GM12878 (cell line): ENCODE data around the gene TEX44. TPM values are rescaled to one million over a fixed set of nuclear protein-coding genes. Genes with fewer than 3 reads are reported as not detected.
A peak's percentile ranks its signal among the peaks of the same experiment; 100 is the strongest.

ENCODE experiments used
- ATAC-seq: fragments of 200-7000 bp; cut with Tn5 transposase; 3 replicates; pipeline ENCODE4 v1.9.1; 2020; ENCODE audit warnings: mild to moderate bottlenecking, moderate library complexity
- BruUV-seq: library from RNA; stranded (reverse); fragments of 400-500 nt; replicated peaks from 2 replicates; lab custom pipeline; 2021; lab: Mats Ljungman, UMichigan
- CTCF ChIA-PET: fragments of 300-600 bp; sonication (Branson Sonifier 250); formaldehyde crosslinking; extraction: SDS; loops from one replicate; lab custom pipeline; 2021; ENCODE audit warnings: inconsistent platforms; lab: Yijun Ruan, JAX
- POLR2A ChIA-PET: fragments of 350-600 bp; formaldehyde crosslinking; extraction: SDS; loops from one replicate; lab custom pipeline; 2021; ENCODE audit warnings: inconsistent platforms; lab: Charles Lee
- RAD21 ChIA-PET: fragments of 300-600 bp; sonication (Branson Sonifier 250); formaldehyde crosslinking; loops from one replicate; lab custom pipeline; 2023; ENCODE audit warnings: antibody characterized with exemption; ENCODE audit not compliant: unreplicated experiment; lab: Charles Lee
- SMC1A ChIA-PET: fragments of 300-600 bp; sonication (Branson Sonifier 250); formaldehyde crosslinking; loops from one replicate; lab custom pipeline; 2023; ENCODE audit not compliant: unreplicated experiment, uncharacterized antibody; lab: Charles Lee
- DNase-seq: peaks from one replicate; pipeline ENCODE4 v3.0.0-alpha.2; 2011; ENCODE audit warnings: low read depth, low spot score
- FAIRE-seq: peaks from 3 replicates; lab custom pipeline; 2011; peaks lifted over from hg19 to GRCh38; lab: Jason Lieb, UNC
- H2AFZ ChIP-seq: 2 replicates; pipeline ENCODE4 v1.6.0; 2011; ENCODE audit warnings: low read depth, low read length, control low read depth; ENCODE audit not compliant: control insufficient read depth
- H3K27ac ChIP-seq: 2 replicates; pipeline ENCODE4 v1.5.1; 2011; ENCODE audit warnings: control low read depth; ENCODE audit not compliant: control insufficient read depth, insufficient read depth
- H3K27me3 ChIP-seq, 2 experiments: replicated peaks in 1 of 2; 2 replicates each; pipeline versions ENCODE4 v1.6.0 to v1.6.1; 2011; ENCODE audit warnings: low read length in 1 of 2; ENCODE audit not compliant: control insufficient read depth in 2 of 2, insufficient read depth in 2 of 2
- H3K36me3 ChIP-seq, 2 experiments: 2 replicates each; pipeline ENCODE4 v1.5.1; 2011; ENCODE audit warnings: low read length in 1 of 2; ENCODE audit not compliant: control insufficient read depth in 2 of 2, insufficient read depth in 2 of 2
- H3K4me1 ChIP-seq: 2 replicates; pipeline ENCODE4 v1.6.1; 2011; ENCODE audit warnings: mild to moderate bottlenecking, low read length, moderate library complexity, mixed read lengths; ENCODE audit not compliant: control insufficient read depth, insufficient read depth
- H3K4me2 ChIP-seq: 2 replicates; pipeline ENCODE4 v1.6.0; 2011; ENCODE audit warnings: control low read depth; ENCODE audit not compliant: control insufficient read depth, insufficient read depth
- H3K4me3 ChIP-seq: fragments of 200-600 bp; sonication (generic); 2 replicates; pipeline ENCODE4 v1.5.1; 2016
- H3K79me2 ChIP-seq: 2 replicates; pipeline ENCODE4 v1.6.0; 2011; ENCODE audit warnings: low read length; ENCODE audit not compliant: control insufficient read depth, insufficient read depth
- H3K9ac ChIP-seq: 2 replicates; pipeline ENCODE4 v1.8.0; 2011; ENCODE audit warnings: low read length, control low read depth, mixed read lengths; ENCODE audit not compliant: control insufficient read depth, insufficient read depth
- H3K9me3 ChIP-seq: replicated peaks from 3 replicates; pipeline ENCODE4 v1.5.1; 2011; ENCODE audit warnings: mild to moderate bottlenecking, low read length; ENCODE audit not compliant: control insufficient read depth, insufficient read depth
- H4K20me1 ChIP-seq: 2 replicates; pipeline ENCODE4 v1.6.0; 2011; ENCODE audit not compliant: control insufficient read depth, insufficient read depth
- BCL11A ChIP-seq: IDR thresholded peaks from 2 replicates; pipeline ENCODE4 v1.6.1; 2011; ENCODE audit warnings: low read depth, low read length
- DPF2 ChIP-seq: fragments of 450-650 bp; IDR thresholded peaks from 2 replicates; pipeline ENCODE4 v1.6.1; 2017; ENCODE audit warnings: mild to moderate bottlenecking
- FOXM1 ChIP-seq: IDR thresholded peaks from 2 replicates; pipeline ENCODE4 v1.6.1; 2012; ENCODE audit warnings: low read depth, mild to moderate bottlenecking, inconsistent platforms, low read length, moderate library complexity
- GATAD2B ChIP-seq: fragments of 450-650 bp; conservative IDR thresholded peaks from 2 replicates; pipeline ENCODE4 v1.6.1; 2017; ENCODE audit warnings: low read depth, mild to moderate bottlenecking, moderate library complexity
- HCFC1 ChIP-seq: fragments of 150-350 bp; IDR thresholded peaks from 2 replicates; pipeline ENCODE4 v1.6.1; 2014; ENCODE audit warnings: low read length
- PAX5 ChIP-seq: IDR thresholded peaks from 2 replicates; pipeline ENCODE4 v1.6.1; 2011; ENCODE audit warnings: low read depth, low read length, borderline replicate concordance
- RAD21 ChIP-seq: IDR thresholded peaks from 2 replicates; pipeline ENCODE4 v1.6.1; 2011; ENCODE audit warnings: mild to moderate bottlenecking, low read depth, low read length, moderate library complexity; ENCODE audit not compliant: insufficient read depth
- RFX5 ChIP-seq: IDR thresholded peaks from 2 replicates; pipeline ENCODE4 v1.6.1; 2011; ENCODE audit warnings: low read depth, low read length, improper control_type of control experiment
- ZSCAN29 ChIP-seq: fragments of 450-650 bp; IDR thresholded peaks from 2 replicates; pipeline ENCODE4 v1.6.1; 2017; ENCODE audit warnings: mild to moderate bottlenecking, moderate library complexity
- WGBS: methylation state at CpG from one replicate; pipeline ENCODE4 v1.1.6; 2016; ENCODE audit warnings: low lambda C conversion rate; ENCODE audit not compliant: insufficient replicate concordance, insufficient coverage; ENCODE audit errors: missing lambda C conversion rate; 5-methylcytosine and 5-hydroxymethylcytosine counted together
- in situ Hi-C: fragments of 300-500 bp; cut with MboI; formaldehyde crosslinking; loops from 9 replicates; pipeline ENCODE4 v1.14.3; 2018; ENCODE audit warnings: mixed read lengths
- intact Hi-C: fragments of 100-400 bp; cut with micrococcal nuclease; formaldehyde crosslinking; loops from one replicate; pipeline ENCODE4 v1.14.2; 2022; ENCODE audit not compliant: unreplicated experiment
- polyA plus RNA-seq, 11 experiments: library from polyadenylated mRNA; depleted of rRNA in 4 of 11; unstranded in 6 of 11; stranded (reverse) in 5 of 11; fragments of >200 nt; fragmentation: Nextera tagmentation in 4 of 11; fragmentation: Illumina TruSeq in 1 of 11; extraction: Ambion mirVana in 4 of 11; extraction: Trizol in 1 of 11; gene quantifications; 1 replicate in 1 of 11; 2 replicates in 10 of 11; pipeline versions ENCODE4 v1.2.1 to v1.2.3, GENCODE V29; 2011 to 2016; ENCODE audit warnings: inconsistent platforms in 2 of 11, missing spikeins in 2 of 11, low read depth in 1 of 11
- total RNA-seq, 4 experiments: library from RNA; depleted of rRNA in 3 of 4; stranded (reverse); fragments of >200 nt in 3 of 4; fragmentation: Illumina TruSeq in 1 of 4; extraction: Trizol in 1 of 4; gene quantifications; 2 replicates each; pipeline versions ENCODE4 v1.2.1 to v1.2.3, GENCODE V29; 2013 to 2021
- TF ChIP-seq, protein P1 (sequence below): IDR thresholded peaks from 2 replicates; pipeline ENCODE4 v1.6.1; 2011; ENCODE audit warnings: mild to moderate bottlenecking, low read depth, low read length, moderate library complexity; ENCODE audit not compliant: insufficient replicate concordance
- TF ChIP-seq, protein P2 (sequence below): fragments of 450-650 bp; IDR thresholded peaks from 2 replicates; pipeline ENCODE4 v1.6.1; 2016; ENCODE audit warnings: mild to moderate bottlenecking
- TF ChIP-seq, protein P3 (sequence below), 3 experiments: IDR thresholded peaks in 2 of 3; conservative IDR thresholded peaks in 1 of 3; 2 replicates each; pipeline ENCODE4 v1.5.1; 2011; ENCODE audit warnings: low read depth in 3 of 3, low read length in 3 of 3, mild to moderate bottlenecking in 3 of 3, control low read depth in 2 of 3, moderate library complexity in 2 of 3, inconsistent platforms in 1 of 3, mixed read lengths in 1 of 3; ENCODE audit not compliant: control insufficient read depth in 2 of 3, insufficient read depth in 1 of 3; ENCODE audit errors: extremely low read depth in 1 of 3
- TF ChIP-seq, protein P4 (sequence below): fragments of 450-650 bp; IDR thresholded peaks from 2 replicates; pipeline ENCODE4 v1.6.1; 2017; ENCODE audit warnings: low read depth, mild to moderate bottlenecking, moderate library complexity

Gene TEX44
- total and polyA plus RNA-seq, 10 of the 15 experiments (the other 5 are each of a cell fraction or from before 2014, with no cell fraction given): not detected

DNA sequence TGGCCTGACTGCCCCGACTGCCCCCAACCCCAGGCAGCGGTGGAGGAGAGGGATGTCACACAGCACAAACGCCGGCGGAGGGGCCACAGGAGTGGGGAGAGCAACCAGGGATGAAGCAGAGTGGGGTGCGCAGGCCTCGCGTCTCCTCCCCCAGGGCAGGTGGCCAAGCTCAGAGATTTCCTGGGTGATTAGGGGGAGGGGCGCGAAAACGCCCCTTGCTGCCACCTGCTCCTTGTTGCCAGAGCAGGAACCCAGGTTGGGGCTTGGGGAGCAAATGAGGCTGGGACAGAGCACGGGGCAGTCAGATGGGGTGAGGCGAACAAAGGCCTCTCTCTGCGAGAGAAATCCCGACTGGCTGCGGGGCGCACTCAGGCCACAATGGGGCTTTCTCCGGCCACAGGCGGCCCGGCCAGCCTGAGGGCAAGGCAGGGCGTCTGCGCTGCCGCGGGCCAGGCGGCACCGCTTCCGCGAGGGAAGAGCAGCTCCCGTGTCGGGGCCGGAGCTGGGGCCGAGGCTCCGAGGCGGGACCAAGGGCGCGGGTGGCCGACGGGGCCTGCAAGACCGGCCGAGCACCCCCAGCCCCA, 11.5 kb downstream of the TEX44 start (continued):
- TF ChIP-seq, protein P1, sequence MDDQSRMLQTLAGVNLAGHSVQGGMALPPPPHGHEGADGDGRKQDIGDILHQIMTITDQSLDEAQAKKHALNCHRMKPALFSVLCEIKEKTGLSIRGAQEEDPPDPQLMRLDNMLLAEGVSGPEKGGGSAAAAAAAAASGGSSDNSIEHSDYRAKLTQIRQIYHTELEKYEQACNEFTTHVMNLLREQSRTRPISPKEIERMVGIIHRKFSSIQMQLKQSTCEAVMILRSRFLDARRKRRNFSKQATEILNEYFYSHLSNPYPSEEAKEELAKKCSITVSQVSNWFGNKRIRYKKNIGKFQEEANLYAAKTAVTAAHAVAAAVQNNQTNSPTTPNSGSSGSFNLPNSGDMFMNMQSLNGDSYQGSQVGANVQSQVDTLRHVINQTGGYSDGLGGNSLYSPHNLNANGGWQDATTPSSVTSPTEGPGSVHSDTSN: no peak
- TF ChIP-seq FOXM1 (no peak), DPF2 (peak; percentile 25; the same call in 1 of the 2 replicates), GATAD2B (peak; percentile 86), ZSCAN29 (0 out of 2 replicates have a peak, but pooled peaks have one; percentile 69), PAX5 (peak; percentile 50; the same call in 1 of the 2 replicates), BCL11A (no peak)

DNA sequence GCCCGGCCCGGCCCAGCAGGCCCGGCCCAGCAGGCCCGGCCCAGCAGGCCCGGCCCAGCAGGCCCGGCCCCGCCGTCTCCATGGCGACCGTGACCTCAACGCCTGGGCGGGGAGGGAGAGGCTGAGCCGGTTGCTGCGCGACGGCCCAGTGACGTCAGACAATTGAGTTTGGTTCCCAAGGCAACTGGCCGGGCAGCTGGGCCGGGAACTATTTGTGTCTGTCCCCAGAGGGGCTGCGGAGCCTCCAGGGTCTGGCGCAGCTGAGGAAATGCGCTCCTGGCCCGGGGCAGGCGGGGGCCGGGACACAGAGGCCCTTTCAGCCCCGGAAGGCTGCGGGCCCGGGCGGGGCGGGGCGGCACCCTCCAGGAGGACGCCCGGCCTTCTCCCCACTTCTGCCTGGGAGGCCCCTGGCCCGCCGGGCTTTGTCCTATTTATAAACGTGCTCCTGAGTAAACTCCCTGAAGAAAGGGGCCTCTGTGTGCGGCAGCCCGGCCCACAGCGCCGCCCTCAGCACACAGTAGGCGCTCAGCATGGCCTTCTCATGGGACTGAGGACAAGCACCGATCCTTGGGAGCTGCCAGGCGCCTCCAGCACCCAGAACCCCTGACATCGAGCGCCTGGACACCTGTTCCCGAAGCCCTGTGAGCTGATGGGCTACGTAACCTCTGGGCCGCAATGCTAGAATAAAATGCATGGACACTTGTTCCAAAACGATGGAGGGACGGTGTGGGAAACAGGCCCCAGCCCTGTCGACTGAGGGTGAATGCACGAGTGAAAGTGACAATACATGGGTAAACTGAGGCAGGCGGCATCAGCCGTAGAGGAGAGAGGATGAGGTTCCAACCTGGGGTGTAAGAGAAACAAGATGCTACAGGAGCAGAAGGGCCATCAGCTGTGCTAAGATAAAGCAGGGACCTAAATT, 12.3 kb downstream of the TEX44 start:
- FAIRE-seq (peak; percentile 59), ATAC-seq (peak; percentile 84), DNase-seq (peak; percentile 83)
- H3K9ac ChIP-seq: peak overlapping the region; percentile 60
- no peaks in the 10 kb centered on the region for H4K20me1 ChIP-seq
- peaks cover 17% of the 10 kb centered on the region for H3K4me1 ChIP-seq
- peak overlapping the region; percentile 58 for H3K27ac ChIP-seq
- H3K4me3 ChIP-seq: peak overlapping the region; percentile 28; the same call in 1 of the 2 replicates
- peak overlapping the region; percentile 80 for H2AFZ ChIP-seq
- no peaks in the 10 kb centered on the region for H3K36me3 ChIP-seq
- no peaks in the 10 kb centered on the region for H3K27me3 ChIP-seq
- SMC1A ChIA-PET: interaction anchor here (0.7 to 1.7 kb wide), 8 partner anchors 10 to 74 kb away, joined by 3 to 6 read pairs (median 3); no protein-coding TSS in a partner anchor
- H3K9me3 ChIP-seq: no peaks in the 10 kb centered on the region
- CTCF ChIA-PET: interaction anchor here (0.9 to 12.7 kb wide), 11 partner anchors 10 to 109 kb away, joined by 3 to 494 read pairs (median 4); no protein-coding TSS in a partner anchor
- RAD21 ChIA-PET: interaction anchor here (0.9 to 2.0 kb wide), 6 partner anchors 9 to 88 kb away, joined by 3 to 10 read pairs (median 6); no protein-coding TSS in a partner anchor
- POLR2A ChIA-PET: interaction anchor here (0.5 to 2.1 kb wide), 10 partner anchors 9 to 176 kb away, joined by 3 to 15 read pairs (median 4); partner anchors contain the start of genes NCL, PDE6D and PTMA
- WGBS: 28% methylated on average over 36 of the region's 54 CpGs
- intact Hi-C loops: no loop called here
- H3K79me2 ChIP-seq: no peaks in the 10 kb centered on the region
- H3K4me2 ChIP-seq: peak overlapping the region; percentile 96
- TSS peak; percentile 97 for BruUV-seq
- in situ Hi-C loops: loop anchor here (5.0 kb wide), 1 partner anchor 112 kb away; no protein-coding TSS in a partner anchor
- TF ChIP-seq, protein P2, sequence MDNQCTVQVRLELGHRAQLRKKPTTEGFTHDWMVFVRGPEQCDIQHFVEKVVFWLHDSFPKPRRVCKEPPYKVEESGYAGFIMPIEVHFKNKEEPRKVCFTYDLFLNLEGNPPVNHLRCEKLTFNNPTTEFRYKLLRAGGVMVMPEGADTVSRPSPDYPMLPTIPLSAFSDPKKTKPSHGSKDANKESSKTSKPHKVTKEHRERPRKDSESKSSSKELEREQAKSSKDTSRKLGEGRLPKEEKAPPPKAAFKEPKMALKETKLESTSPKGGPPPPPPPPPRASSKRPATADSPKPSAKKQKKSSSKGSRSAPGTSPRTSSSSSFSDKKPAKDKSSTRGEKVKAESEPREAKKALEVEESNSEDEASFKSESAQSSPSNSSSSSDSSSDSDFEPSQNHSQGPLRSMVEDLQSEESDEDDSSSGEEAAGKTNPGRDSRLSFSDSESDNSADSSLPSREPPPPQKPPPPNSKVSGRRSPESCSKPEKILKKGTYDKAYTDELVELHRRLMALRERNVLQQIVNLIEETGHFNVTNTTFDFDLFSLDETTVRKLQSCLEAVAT: peak; percentile 57
- TF ChIP-seq, protein P3, sequence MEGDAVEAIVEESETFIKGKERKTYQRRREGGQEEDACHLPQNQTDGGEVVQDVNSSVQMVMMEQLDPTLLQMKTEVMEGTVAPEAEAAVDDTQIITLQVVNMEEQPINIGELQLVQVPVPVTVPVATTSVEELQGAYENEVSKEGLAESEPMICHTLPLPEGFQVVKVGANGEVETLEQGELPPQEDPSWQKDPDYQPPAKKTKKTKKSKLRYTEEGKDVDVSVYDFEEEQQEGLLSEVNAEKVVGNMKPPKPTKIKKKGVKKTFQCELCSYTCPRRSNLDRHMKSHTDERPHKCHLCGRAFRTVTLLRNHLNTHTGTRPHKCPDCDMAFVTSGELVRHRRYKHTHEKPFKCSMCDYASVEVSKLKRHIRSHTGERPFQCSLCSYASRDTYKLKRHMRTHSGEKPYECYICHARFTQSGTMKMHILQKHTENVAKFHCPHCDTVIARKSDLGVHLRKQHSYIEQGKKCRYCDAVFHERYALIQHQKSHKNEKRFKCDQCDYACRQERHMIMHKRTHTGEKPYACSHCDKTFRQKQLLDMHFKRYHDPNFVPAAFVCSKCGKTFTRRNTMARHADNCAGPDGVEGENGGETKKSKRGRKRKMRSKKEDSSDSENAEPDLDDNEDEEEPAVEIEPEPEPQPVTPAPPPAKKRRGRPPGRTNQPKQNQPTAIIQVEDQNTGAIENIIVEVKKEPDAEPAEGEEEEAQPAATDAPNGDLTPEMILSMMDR (IDR thresholded peaks at IDR 0.05 in 2 of 3, conservative IDR thresholded peaks at IDR 0.05 in 1 of 3; ENCODE audit: control insufficient read depth in 2 of 3, extremely low read depth in 1 of 3, insufficient read depth in 1 of 3, low read depth in 3 of 3, low read length in 3 of 3): peak in 1 of 3 experiments; percentile 27; a peak in 1 of 6 replicates
- TF ChIP-seq RFX5 (peak; percentile 89), RAD21 (no peak), DPF2 (peak; percentile 95), HCFC1 (0 out of 2 replicates have a peak, but pooled peaks have one; percentile 6)
- TF ChIP-seq, protein P4, sequence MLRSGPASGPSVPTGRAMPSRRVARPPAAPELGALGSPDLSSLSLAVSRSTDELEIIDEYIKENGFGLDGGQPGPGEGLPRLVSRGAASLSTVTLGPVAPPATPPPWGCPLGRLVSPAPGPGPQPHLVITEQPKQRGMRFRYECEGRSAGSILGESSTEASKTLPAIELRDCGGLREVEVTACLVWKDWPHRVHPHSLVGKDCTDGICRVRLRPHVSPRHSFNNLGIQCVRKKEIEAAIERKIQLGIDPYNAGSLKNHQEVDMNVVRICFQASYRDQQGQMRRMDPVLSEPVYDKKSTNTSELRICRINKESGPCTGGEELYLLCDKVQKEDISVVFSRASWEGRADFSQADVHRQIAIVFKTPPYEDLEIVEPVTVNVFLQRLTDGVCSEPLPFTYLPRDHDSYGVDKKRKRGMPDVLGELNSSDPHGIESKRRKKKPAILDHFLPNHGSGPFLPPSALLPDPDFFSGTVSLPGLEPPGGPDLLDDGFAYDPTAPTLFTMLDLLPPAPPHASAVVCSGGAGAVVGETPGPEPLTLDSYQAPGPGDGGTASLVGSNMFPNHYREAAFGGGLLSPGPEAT: peak; percentile 44; the same call in 1 of the 2 replicates
